Measurements from ENCODE around the gene JARID2. TPM values are rescaled to one million over a fixed set of nuclear protein-coding genes. Genes with fewer than 3 reads are reported as not detected.

JARID2 gene
- total RNA-seq, 1 donor from 2014 or later: 38.9 TPM

DNA sequence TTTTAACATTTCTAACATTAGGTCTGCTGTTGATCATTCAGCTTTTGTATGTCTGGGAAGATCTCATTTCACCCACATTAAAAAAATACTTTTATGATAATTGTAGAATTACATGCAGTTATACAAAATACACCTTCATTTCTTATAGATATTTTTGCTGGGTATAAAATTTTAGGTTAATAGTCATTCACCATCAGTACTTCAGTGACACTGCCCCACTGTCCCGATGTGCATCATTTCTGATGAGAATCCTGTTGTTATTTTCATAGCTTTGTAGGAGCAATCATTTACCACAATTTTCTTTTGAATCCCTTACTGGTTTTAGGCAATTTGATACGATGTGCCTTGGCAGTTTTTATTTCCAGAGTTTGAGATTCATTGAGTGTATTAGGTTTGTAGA is 173.6 kb downstream of the JARID2 start:
- peaks cover 56% of the 10 kb centered on the region for H3K36me3 Mint-ChIP-seq
- no peak for DNase-seq (ENCODE audit: low spot score)
- Histone ChIP-seq H3K9me3 (ENCODE audit: low read depth) (peaks cover 11% of the 10 kb centered on the region), H3F3A (ENCODE audit: low read depth) (peaks cover 8% of the 10 kb centered on the region), H3K36me3 (peaks cover 9% of the 10 kb centered on the region), H4K20me1 (ENCODE audit: low read depth) (peaks cover 9% of the 10 kb centered on the region), H3K4me3 (no peak overlapping the region), H3K9ac (no peak overlapping the region), H3K27me3 (no peaks in the 10 kb centered on the region), H2AFZ (replicated peaks) (no peak overlapping the region), H3K27ac (no peak overlapping the region), H3K4me1 (peaks cover 20% of the 10 kb centered on the region), H3K79me2 (ENCODE audit: low read depth) (peaks cover 82% of the 10 kb centered on the region), H3K4me2 (no peak overlapping the region)
- no peak for TF ChIP-seq EZH2 (IDR thresholded peaks at IDR 0.05)
- TF ChIP-seq, protein P1, sequence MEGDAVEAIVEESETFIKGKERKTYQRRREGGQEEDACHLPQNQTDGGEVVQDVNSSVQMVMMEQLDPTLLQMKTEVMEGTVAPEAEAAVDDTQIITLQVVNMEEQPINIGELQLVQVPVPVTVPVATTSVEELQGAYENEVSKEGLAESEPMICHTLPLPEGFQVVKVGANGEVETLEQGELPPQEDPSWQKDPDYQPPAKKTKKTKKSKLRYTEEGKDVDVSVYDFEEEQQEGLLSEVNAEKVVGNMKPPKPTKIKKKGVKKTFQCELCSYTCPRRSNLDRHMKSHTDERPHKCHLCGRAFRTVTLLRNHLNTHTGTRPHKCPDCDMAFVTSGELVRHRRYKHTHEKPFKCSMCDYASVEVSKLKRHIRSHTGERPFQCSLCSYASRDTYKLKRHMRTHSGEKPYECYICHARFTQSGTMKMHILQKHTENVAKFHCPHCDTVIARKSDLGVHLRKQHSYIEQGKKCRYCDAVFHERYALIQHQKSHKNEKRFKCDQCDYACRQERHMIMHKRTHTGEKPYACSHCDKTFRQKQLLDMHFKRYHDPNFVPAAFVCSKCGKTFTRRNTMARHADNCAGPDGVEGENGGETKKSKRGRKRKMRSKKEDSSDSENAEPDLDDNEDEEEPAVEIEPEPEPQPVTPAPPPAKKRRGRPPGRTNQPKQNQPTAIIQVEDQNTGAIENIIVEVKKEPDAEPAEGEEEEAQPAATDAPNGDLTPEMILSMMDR (IDR thresholded peaks at IDR 0.05): no peak
- TF ChIP-seq EZH2phosphoT487 (IDR thresholded peaks at IDR 0.05): no peak
- peaks cover 55% of the 10 kb centered on the region for H3K9me3 Mint-ChIP-seq
- H3K4me1 Mint-ChIP-seq: peaks cover 21% of the 10 kb centered on the region
- peaks cover 2% of the 10 kb centered on the region for H3K27me3 Mint-ChIP-seq (ENCODE audit: insufficient read depth, low read depth)
- H3K4me3 Mint-ChIP-seq: no peak overlapping the region
- no peak overlapping the region for H3K27ac Mint-ChIP-seq

DNA sequence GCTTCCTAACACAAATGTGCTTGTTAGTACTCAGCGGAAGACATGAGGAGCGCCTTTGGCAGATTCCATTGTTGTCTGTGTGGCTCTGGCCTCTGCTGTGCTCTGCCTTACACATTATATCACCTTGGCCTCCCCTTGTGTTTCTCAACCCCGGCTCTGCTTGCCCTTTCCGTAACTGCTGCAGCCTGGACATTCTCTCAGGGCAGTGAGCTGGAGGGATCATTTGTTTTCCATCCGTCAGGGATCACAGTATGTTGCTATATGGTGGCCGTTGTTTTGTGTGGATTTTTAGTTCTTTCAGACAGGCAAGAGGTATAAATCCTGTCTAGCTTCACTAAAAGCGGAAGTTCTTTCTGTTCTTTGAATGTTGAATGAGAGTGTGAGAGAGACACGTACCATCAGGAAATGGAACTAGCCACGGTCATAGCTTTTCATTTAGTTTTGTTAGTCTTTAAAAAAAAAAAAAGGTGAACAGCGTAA is 175.1 kb downstream of the JARID2 start:
- H3K27me3 ChIP-seq: no peaks in the 10 kb centered on the region
- H3K36me3 Mint-ChIP-seq: peaks cover 59% of the 10 kb centered on the region
- peaks cover 9% of the 10 kb centered on the region for H3K36me3 ChIP-seq
- H3K27me3 Mint-ChIP-seq (ENCODE audit: insufficient read depth, low read depth): peaks cover 4% of the 10 kb centered on the region
- H3K79me2 ChIP-seq (ENCODE audit: low read depth): peaks cover 92% of the 10 kb centered on the region
- no peak overlapping the region for H2AFZ ChIP-seq (replicated peaks)
- no peak overlapping the region for H3K4me2 ChIP-seq
- H3K9ac ChIP-seq: no peak overlapping the region
- H3K4me3 Mint-ChIP-seq: no peak overlapping the region
- peaks cover 25% of the 10 kb centered on the region for H3K4me1 ChIP-seq
- no peak overlapping the region for H3K4me3 ChIP-seq
- H3F3A ChIP-seq (ENCODE audit: low read depth): peaks cover 14% of the 10 kb centered on the region
- no peak for DNase-seq (ENCODE audit: low spot score)
- H4K20me1 ChIP-seq (ENCODE audit: low read depth): peaks cover 14% of the 10 kb centered on the region
- H3K9me3 ChIP-seq (ENCODE audit: low read depth): peaks cover 11% of the 10 kb centered on the region
- TF ChIP-seq, protein P1 (IDR thresholded peaks at IDR 0.05): no peak
- TF ChIP-seq EZH2 (IDR thresholded peaks at IDR 0.05) (no peak), EZH2phosphoT487 (IDR thresholded peaks at IDR 0.05) (no peak)
- H3K27ac Mint-ChIP-seq: peak overlapping the region; percentile 51
- peaks cover 30% of the 10 kb centered on the region for H3K4me1 Mint-ChIP-seq
- H3K27ac ChIP-seq: no peak overlapping the region
- H3K9me3 Mint-ChIP-seq: peaks cover 49% of the 10 kb centered on the region

DNA sequence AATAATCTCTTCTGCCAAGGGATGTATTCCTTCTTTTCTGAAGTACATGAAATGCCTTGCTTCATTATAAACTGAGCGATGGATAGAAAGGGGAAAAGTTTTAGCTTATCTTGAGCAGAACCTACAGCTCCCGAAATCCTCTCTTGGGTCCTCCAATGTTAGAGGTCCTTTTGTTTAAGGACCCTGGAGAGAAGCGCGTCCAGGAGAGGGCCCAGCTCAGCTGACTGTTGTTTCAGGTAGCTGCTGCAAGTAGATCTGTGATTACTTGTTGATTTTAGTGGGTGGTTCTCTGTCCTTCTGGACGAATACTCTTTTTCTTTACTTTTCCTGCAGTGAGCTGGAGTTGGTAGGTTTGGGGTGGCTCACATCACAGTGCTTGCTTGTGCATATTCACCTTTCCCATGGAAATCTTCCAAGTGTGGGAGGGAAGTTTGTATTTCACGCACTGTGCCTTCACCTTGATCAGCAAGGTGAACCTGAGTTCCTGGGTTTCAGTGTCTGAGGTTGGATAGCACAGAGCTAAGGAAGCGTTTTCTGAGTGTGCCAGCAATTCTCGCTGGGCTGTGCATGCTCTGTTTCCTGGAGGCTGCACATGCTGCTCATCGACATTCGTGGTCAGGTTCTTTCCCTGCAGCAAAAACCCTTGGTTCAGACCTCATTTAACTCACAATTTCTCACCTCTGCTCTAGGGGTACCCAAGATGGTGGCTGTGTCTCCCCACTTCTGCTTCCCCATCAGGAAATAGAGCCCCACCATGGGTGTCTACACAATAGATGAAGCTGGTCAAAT is 176.3 kb downstream of the JARID2 start:
- Histone ChIP-seq H3K4me2 (no peak overlapping the region), H3K27ac (no peak overlapping the region), H2AFZ (replicated peaks) (no peak overlapping the region), H3K27me3 (no peaks in the 10 kb centered on the region), H3K4me3 (no peak overlapping the region), H4K20me1 (ENCODE audit: low read depth) (peaks cover 25% of the 10 kb centered on the region), H3K79me2 (ENCODE audit: low read depth) (peaks cover 98% of the 10 kb centered on the region), H3K4me1 (peaks cover 36% of the 10 kb centered on the region), H3K36me3 (peaks cover 9% of the 10 kb centered on the region), H3F3A (ENCODE audit: low read depth) (peaks cover 16% of the 10 kb centered on the region), H3K9me3 (ENCODE audit: low read depth) (peaks cover 11% of the 10 kb centered on the region), H3K9ac (no peak overlapping the region)
- Mint-ChIP-seq H3K9me3 (peaks cover 43% of the 10 kb centered on the region), H3K4me1 (peaks cover 41% of the 10 kb centered on the region), H3K36me3 (peaks cover 52% of the 10 kb centered on the region), H3K27me3 (ENCODE audit: insufficient read depth, low read depth) (peaks cover 4% of the 10 kb centered on the region), H3K4me3 (no peak overlapping the region), H3K27ac (peak overlapping the region; percentile 9)
- no peak for DNase-seq (ENCODE audit: low spot score)
- TF ChIP-seq, protein P1 (IDR thresholded peaks at IDR 0.05): no peak
- TF ChIP-seq EZH2phosphoT487 (IDR thresholded peaks at IDR 0.05) (no peak), EZH2 (IDR thresholded peaks at IDR 0.05) (no peak)
